Lung microvascular endothelial cell (primary cell): ENCODE results near the gene GRK3. TPM values are rescaled to one million over a fixed set of nuclear protein-coding genes. Genes with fewer than 3 reads are reported as not detected.
A peak's percentile ranks its signal among the peaks of the same experiment; 100 is the strongest.

Experiments used
- DNase-seq, 2 donors: peaks; one replicate each; pipeline versions ENCODE4 v3.0.0 to v3.0.0-alpha.2; 2010; ENCODE audit warnings: low read depth in 2 of 2
- total RNA-seq: library from RNA; depleted of rRNA; stranded (reverse); fragments of >200 nt; gene quantifications from 2 replicates; pipeline ENCODE4 v1.2.1, GENCODE V29; 2014

The GRK3 gene
- total RNA-seq, 1 donor from 2014 or later, result 0.20 TPM

DNA sequence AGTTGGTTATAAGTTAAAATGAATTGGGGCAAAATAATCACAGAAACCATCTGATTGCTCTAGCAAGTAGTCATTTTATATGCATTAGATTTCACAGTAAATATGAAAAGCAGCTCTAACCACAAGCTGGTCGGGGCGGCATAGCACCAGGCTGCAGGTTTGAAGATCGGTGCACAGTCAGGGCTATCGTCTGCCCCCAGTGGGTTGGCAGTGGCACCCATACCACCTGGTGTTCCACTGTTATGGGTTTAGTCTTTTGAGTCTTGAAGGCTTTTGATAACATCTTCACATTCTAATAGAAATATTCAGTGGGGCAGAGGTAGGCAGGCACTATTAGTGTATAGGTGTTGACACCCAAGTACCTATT is 62.1 kb downstream of the GRK3 start:
- no peak for DNase-seq

DNA sequence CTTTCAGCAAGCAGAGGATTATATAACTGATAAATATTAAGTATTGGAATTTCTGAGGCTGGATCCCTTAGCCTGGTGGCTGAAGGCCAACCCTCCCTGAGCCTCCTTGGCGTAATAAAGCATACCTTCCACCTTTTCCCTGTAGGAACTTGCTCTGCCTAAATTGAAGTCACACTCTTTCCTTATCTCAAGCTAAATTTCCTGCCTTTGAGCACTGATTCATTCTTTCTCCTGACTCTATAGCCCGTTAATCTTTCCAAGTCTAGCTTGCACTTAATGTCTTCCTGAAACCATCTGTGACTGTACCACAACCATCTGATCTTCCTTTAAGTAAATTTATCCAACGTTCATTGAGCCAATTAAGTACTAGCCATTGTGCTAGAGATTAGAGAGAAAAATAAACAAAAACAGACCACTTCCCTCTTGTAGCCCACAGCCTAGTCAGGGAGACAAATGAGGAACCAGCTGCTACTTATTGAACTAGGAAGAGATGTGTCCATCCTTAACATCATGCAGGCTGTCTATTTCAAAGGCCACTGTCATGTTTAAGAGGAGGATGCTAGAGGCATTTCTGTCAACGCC is 62.9 kb downstream of the GRK3 start:
- DNase-seq, result no peak

DNA sequence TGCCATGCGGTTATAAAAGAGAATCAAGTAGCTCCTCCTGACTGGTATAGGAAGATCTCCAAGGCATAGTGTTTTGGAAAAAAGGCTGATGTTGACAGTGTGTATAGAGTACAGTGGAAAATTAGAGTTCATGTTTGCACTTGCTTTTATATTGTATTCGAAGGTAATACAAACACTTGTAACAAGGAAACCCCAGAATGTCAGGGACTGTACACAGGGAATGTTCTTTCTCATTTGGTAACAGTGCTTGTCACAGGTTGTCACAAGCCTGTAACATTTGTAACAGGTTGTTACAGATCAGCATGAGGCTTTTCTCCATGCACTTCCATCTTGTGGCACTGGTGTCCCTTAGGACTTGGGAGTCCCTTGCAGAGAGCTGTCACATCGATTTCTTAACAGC is 64.0 kb downstream of the GRK3 start:
- DNase-seq, result no peak

DNA sequence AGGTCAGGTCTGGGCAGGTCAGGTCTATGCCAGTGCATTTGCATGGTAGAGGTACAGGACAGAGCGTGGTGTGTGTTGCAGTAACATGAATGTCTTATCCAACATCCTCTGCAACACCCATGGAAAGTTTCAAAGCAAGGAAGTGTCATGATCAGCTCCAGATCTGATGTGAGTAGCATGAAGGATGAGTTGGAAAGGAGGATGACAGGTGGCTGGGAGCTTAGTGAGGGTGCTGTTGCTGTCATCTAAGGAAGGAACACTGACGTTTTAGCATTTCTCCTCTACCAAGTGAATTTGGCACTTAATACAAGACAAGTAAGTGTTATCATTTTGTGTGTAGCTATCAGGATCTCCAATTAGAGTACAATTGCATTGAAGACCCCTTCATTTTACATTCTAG is 65.1 kb downstream of the GRK3 start:
- DNase-seq, result no peak

DNA sequence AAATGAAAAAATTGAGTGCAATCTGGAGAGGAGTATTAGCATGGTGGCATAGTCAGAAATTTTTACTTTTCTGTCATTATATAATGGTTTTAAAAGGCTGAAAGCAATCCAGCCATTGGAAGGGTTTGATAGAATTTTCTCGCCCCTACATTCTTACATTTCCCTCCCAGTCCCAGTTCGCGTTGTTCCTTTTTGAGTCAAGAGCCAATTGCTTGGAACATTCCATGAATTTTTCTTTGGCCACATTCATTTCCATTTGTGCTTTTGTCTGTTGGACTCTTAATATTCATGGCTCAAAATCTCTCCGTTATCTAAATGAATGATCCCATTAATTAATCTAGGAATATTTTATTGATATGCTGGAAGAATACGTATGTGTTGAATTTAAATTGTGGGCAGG is 66.0 kb downstream of the GRK3 start:
- no peak for DNase-seq

DNA sequence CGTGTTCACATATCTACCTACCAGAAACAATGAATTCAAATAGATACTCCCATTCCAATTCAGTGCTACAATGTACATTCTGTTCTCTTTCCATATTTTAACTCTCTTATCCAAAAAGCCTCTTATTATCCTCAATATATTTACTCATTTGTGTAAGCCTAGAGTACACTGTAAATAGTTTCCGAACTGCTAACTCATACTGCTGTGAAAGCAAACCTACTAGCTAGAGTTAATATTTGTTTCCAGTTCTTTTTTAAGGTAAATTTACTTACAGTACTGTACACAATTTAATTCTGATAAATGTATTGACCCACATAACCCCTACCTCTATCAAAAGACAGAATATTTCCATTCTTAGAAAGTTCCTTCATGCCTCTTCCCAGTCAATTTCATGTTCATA is 71.8 kb downstream of the GRK3 start:
- no peak for DNase-seq

DNA sequence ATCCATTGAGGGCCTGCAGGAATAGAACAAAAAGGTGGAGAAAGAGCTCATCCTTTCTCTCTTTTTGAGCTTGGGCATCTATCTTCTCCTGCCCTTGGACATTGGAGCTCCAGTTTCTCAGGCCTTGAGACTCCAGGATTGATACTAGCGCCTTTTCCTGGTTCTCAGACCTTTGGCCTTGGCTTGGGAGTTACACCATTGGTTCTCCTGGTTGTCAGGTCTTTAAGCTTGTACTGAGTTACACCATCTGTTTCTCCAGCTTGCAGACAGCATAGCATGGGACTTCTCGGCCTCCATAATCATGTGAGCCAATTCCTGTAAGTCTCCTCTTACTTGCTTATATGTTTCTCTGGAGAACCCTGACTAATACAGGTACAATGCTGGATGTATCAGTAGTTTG is 72.6 kb downstream of the GRK3 start:
- no peak for DNase-seq

DNA sequence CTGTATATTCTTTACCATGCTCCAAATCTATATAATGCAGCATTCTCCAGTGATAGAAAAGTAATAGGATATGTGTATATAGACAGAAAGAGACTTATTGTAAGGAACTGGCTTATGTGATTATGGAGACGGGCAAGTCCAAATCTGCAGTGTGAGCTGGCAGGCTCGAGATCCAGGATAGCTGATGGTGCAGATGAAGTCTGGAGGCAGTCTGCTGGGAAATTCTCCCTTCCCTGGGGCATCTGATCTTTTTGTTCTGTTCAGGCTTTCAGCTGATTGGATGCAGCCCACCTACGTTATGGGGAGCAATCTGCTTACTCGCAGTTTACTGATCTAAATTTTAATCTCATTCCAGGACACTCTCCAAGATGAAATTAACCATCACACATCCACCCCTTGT is 73.2 kb downstream of the GRK3 start:
- DNase-seq, result no peak

DNA sequence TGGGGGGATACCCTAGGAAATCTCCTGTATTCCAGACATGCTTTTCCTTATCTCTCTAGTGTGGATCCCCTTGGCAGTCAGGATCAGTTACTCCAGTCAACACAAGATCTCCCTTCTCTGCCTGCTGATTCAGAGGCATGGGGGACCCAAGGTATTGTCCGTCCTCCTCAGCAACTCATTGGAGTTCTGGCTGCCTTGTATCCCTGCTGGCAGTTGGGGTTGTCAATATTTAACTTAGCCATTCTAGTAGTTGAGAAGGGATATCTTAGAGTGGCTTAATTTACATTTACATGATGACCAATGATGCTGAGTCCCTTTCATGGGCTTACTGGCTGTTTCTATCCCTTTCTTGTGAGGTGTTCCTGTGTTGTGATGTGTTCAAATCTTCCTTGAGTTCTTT is 74.2 kb downstream of the GRK3 start:
- no peak for DNase-seq

DNA sequence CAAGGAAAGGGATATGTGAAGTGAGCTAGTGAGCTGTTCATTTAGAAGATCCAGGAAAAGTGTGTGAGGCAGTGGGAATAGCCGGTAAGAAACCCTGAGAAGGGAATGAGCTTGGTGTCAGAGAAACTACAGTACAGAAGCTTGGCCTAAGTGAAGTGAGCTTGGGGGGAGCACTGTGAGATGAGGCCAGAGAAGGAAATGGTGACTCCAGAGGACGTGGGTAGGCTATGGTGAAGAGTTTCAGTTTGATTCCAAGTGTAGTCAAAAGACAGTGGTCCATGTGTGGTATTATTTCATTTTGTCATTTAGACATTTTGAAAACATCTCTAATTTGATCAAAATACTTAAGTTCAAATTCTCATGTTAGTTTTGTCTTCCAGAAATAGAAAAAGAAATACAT is 77.2 kb downstream of the GRK3 start:
- DNase-seq, result no peak

DNA sequence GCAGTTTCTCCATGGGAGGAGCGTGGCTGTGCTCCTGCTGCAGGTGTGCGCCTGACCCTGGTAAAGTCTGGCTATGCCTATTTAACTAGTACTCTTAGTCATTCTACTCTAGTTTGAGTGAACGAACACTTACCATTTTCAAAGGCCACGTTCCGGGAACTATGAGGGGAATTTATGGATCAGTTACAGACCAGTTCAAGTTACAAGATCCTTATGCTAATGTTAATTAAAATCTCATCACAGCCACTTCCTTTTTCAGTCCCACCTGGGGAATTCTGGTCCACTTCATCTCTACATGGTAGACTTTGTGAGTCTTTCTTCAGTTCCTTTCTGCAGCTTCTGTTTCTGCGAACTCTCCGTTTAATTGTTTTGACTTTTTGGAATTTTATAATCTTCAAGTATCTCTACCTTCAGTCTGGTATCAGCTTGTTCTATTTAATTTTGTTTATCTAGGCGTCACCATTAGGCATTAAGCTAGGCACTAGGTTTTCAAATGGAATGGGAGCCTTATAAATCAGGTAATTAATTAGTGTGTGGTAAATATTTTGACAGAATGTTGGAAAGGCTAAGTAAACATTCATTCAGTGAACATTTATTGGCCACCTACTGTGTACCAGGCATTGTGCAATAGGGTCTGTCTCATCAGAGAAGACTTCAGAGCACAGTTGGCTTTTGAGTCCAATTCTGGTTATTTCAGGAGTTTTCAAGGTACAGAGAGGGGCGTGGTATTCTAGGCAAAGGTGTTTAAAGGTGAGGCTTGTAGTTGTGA is 78.9 kb downstream of the GRK3 start:
- DNase-seq, result no peak

DNA sequence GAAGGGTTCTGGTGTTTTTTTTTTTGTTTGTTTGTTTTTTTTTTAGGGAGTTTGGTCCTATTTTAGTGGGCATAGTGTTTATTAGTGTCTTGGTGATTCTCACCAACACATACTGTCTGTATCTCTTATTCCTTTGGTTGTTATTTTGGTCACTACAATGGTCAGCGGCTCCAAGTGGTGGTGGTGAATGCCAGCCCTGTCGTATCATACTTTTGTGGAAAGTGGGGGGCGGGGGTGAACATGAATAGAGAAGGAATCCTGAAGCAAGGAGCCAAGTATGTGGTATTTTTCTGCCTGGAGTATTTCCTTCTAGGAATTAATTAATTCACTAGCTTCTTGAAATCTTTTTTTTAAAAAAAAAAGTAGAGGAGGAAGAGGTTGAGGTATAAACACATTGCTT is 79.6 kb downstream of the GRK3 start:
- no peak for DNase-seq

DNA sequence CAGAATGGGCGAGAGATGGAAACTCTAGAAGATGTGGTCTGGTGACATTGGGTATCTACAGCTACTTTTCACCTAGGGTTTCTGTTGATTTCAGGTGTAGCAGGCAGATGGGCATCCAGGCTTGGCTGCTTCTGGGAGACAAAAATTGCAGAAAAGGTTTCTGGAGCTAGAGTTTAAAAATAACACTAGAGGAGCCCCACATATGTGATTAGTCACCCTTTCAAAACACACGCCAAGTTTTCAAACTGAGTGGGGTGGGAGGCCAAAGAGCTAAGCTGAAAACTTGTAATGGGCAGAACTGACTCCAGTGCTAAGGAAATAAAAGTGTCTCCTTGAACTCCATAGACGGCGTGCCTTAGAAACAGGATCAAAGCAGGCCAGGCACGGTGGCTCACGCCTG is 80.8 kb downstream of the GRK3 start:
- no peak for DNase-seq

DNA sequence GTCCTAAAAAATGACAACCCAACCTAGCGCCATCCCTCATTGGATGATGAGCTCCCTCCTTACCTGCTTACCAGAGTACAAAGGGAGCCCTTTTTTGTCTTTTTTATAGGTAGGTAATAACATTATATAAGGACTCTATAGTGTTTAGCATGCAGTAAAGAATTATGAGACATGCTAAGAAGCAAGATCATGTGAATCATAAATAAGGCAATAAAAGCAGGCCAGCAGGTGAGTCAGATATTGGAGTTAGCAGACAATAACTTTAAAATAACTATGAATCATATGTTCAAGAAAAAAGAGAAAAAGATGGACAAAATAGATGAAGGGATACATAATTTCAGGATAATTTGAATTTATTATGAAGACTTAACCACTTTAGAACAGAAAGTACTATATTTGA is 81.5 kb downstream of the GRK3 start:
- no peak for DNase-seq

DNA sequence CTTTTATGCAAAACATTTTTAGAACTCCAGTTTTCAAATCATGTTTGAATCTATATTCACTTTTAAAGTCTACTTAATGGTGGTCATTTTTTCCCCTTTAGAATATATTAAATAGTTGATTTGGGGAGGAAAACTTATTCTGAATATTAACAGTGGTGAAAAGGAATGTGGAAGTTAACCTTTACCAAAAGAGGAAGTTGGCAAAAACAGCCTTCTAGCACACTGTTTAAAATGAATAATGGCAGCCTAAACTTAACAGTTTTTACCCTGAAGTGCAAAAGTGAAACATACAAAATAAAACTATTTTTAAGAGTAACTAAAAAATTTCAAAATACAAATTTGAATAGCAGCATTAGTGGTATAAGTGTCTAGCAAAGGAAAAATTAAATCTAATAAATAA is 86.4 kb downstream of the GRK3 start:
- no peak for DNase-seq

DNA sequence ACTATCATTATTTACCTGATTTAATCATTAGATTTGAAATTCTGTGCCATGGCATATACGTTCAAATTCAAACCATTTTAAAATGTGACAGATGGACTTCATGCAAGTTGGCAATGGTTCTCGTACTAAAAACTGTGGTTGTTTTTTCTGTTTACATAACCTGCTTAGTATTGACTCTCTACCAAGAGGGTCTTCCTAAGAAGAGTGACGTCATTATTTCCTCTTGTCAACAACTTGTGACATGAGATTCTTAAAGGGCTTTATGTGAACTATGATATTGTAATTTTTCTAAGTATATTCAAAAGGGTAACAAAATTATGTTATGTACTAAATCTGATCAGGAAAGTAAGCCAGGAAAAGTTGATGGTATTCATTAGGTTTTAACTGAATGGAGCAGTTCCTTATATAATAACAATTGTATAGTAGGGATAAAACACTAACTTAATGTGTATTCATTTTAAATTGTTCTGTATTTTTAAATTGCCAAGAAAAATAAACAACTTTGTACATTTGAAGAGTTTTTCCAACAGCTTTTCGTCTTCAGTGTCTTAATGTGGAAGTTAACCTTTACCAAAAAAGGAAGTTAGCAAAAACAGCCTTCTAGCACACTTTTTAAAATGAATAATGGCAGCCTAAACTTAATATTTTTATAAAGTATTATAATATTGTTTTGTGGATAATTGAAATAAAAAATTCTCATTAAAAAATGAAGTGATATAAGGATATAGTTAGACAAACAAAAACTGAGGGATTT is 87.0 kb downstream of the GRK3 start:
- no peak for DNase-seq

DNA sequence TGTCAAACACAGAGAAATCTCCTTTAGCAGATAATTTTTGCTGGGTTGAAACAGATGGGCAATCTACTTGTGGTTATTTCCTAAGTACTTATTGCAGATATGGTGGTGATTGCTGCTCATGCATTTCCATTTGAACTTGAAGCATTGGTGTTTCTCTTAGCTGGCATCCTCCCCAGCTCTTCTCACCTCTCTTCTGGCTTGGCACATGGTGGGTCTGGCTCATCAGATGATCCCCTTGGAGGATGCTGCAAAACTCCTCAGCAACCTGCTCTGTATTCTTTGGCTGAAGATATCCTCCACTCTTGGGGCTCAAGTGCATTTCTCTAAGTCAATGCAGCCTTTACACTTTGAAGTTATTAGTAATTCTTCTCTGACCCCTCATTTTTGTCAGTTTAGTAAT is 90.2 kb downstream of the GRK3 start:
- DNase-seq, result no peak

DNA sequence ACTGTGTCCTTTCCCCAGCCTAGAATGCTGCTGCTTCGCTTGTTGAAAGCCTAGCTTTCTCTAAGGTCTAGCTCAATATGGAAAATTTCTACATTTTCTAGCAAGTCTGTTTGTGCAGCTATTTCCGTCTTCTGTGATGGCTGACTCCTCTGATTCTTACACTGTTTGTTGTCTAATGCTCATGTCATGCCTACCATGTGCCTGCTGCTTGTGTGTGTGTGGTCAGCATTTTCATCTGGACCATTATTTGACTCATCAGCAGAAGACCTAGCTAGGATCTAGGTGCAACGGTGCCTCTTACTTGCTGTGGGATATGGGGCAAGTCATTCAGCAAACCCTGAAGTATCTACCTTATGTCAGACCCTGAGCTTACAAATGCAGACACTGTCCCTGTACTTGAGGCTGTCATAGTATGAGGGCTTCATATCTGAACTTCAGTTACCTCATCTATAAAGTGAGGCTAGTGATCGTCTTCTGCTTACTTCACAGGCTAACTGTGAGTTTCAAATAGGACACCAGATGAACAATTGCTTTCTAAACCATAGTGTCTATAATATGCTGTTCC is 91.0 kb downstream of the GRK3 start:
- DNase-seq, result no peak

DNA sequence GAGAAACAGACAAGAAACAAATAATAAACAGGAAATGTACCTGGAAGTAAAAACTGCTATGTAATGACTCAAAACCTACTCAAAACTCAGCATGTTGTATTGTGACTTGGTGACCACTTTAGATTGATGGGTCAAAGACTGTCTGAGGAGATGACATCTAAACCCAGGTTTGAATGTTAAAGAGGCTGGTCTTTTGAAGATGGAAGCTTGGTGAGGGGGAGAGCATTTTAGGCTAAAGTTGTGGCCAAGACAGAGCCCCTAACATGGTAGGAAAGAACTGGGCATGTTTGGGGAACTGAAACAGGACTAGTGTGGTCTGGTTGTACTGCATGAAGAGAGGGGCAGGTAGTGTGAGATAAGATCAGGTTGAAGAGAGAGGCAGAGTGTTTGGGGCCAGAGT is 92.2 kb downstream of the GRK3 start:
- DNase-seq, result no peak

DNA sequence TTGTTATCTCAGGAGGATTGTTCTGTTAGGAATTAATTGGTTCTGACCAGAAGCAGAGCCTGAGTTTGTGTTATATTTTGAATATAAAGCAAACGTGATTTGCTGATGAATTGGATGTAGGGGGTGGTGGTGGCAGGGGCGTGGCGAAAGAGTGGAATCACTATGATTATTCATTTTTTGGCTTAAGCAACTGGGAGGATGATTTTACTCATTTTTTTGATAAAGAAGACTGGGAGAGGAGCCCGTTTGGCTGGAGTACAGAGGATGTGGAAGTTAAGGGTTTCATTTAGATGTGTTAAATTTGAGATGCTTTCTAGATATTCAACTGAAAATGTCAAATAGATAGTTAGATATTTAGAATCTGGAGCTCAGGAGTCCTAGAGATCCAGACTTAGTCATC is 94.2 kb downstream of the GRK3 start:
- DNase-seq, result no peak

DNA sequence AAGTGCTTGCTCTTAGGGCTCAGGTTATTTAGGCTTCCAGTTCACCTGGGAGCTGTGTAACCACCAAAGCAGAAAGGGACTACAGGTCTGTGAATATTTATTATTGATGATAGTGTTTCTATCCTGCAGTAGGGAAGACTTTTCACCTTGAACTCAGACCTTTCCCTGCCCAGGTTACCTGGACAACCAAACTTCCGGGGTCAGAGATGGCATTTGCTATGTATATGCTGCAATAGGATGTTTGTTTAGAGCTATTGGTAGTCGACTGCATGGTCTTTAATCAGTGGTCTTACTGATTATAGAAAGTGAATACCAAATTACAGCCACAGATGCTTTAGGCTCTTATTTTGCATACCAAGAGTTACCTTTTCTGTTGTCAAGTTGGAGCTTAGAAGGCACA is 94.9 kb downstream of the GRK3 start:
- DNase-seq, result no peak

DNA sequence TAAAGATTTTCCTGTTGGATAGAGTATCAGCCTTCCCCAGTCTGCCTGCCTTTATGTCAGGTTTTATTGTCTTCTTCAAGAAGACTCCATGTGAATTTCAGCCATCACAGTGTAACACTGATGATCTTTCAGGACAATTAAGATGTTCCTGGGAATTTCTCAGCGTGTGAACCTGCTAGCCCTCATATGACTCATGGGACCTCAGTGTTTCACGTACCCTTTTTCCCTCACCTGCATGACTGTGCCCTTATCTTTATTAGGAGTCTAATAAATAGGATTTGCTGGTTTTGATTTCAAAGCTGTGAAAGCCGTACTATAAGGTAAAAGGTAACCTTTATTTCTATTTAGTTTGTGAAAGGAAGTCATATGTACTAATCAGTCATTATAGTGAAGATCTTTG is 95.9 kb downstream of the GRK3 start:
- no peak for DNase-seq

DNA sequence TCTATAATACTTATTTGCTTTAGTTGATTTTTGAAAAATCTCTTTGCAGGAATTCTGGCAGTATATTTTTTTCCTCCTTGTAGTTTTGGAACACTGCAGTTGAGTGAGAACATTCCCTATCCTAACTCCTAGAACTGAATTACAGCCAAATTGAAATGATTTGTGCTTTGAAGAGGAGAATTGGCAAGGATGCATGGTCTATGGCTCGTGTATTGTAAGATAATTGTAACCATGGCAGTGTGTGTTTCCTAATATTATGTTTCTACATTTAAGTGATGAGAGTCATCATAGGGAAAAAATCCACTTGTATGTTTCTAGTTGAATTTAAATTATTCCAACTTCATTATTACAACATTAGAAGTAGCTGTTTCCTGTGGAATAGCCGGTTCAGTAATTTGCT is 96.6 kb downstream of the GRK3 start:
- DNase-seq, result peak in 1 of 2 donors; percentile 1
